Lung (tissue), 12 donors: ENCODE data around the gene LCN15. TPM values are rescaled to one million over a fixed set of nuclear protein-coding genes. Genes with fewer than 3 reads are reported as not detected.
A peak's percentile ranks its signal among the peaks of the same experiment; 100 is the strongest.

Experiments
- ATAC-seq: fragments of 200-7000 bp; cut with Tn5 transposase; one replicate; pipeline ENCODE4 v1.9.1; 2020; ENCODE audit warnings: moderate number of reproducible peaks; ENCODE audit not compliant: insufficient read depth, low FRiP score
- DNase-seq, 3 donors: peaks; one replicate each; pipeline ENCODE4 v3.0.0-alpha.2; 2013 to 2017
- H3K27ac ChIP-seq, 2 donors: one replicate each; pipeline ENCODE4 v1.5.1; 2013; ENCODE audit warnings: mild to moderate bottlenecking in 2 of 2, moderate library complexity in 2 of 2, control low read depth in 1 of 2, inconsistent platforms in 1 of 2, low read depth in 1 of 2, low read length in 1 of 2
- H3K27me3 ChIP-seq, 3 donors: one replicate each; pipeline ENCODE4 v1.5.1; 2013; ENCODE audit warnings: low read length in 2 of 3; ENCODE audit not compliant: control insufficient read depth in 3 of 3, insufficient read depth in 3 of 3
- H3K36me3 ChIP-seq, 4 donors: one replicate each; pipeline ENCODE4 v1.5.1; 2013; ENCODE audit warnings: low read length in 4 of 4, mild to moderate bottlenecking in 1 of 4, moderate library complexity in 1 of 4; ENCODE audit not compliant: control insufficient read depth in 4 of 4, insufficient read depth in 4 of 4
- H3K4me1 ChIP-seq, 5 donors: one replicate each; pipeline ENCODE4 v1.5.1; 2013; ENCODE audit warnings: low read length in 5 of 5, mild to moderate bottlenecking in 2 of 5, moderate library complexity in 1 of 5; ENCODE audit not compliant: control insufficient read depth in 5 of 5, insufficient read depth in 5 of 5
- H3K4me3 ChIP-seq: one replicate; pipeline ENCODE4 v1.5.1; 2013; ENCODE audit warnings: mild to moderate bottlenecking, control low read depth, moderate library complexity
- H3K9ac ChIP-seq, 2 donors: one replicate each; pipeline ENCODE4 v1.5.1; 2013; ENCODE audit warnings: low read length in 2 of 2, control low read depth in 1 of 2; ENCODE audit not compliant: insufficient read depth in 1 of 2
- H3K9me3 ChIP-seq, 4 donors: one replicate each; pipeline ENCODE4 v1.5.1; 2013; ENCODE audit warnings: low read length in 3 of 4, mild to moderate bottlenecking in 1 of 4, moderate library complexity in 1 of 4; ENCODE audit not compliant: control insufficient read depth in 4 of 4, insufficient read depth in 3 of 4
- CTCF ChIP-seq: IDR thresholded peaks from 2 replicates; pipeline ENCODE4 v1.5.1; 2012; ENCODE audit warnings: mild to moderate bottlenecking; ENCODE audit errors: control extremely low read depth, extremely low read depth
- WGBS, 2 donors: extraction: QIAGEN DNeasy Blood & Tissue Kit; methylation state at CpG; one replicate each; pipeline ENCODE4 v1.1.7; 2013; 5-methylcytosine and 5-hydroxymethylcytosine counted together
- polyA plus RNA-seq, 2 donors: library from polyadenylated mRNA; stranded (reverse); fragments of 200-250 nt; gene quantifications; one replicate each; pipeline ENCODE4 v1.2.1, GENCODE V29; 2013
- total RNA-seq, 2 donors: library from RNA; depleted of rRNA in 1 of 2; stranded (reverse); fragments of >200 nt in 1 of 2; gene quantifications; one replicate each; pipeline ENCODE4 v1.2.1, GENCODE V29; 2014 to 2021
- donor health status: control.
- donor health status: control.
- donor health status: Bipolar disorder and iron deficiency.
- donor health status: healthy.
- donor health status: DM: yes; HTN: yes; CAD: no.

LCN15 gene
- total and polyA plus RNA-seq, 4 donors: 0.16 TPM; not detected in 3

DNA sequence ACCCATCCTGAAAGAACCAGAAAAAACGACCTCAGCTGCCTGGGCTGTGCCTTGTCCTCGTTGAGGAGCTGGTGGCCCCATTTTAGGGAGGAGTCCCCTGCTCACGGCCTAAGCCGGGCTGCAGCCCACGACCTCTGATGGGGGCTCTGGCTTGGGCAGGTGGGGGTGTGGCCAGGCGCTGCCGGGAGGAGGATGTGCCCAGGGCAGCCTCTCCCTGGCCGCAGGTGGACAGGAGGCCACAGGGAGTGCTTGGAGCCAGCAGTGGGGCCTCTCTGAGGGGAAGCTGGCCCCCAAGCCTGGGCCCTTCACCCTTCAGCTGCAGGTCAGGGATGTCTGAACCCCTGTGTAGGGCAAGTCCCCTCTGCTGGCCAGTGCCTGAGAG, 49.4 kb downstream of the LCN15 start:
- no peak overlapping the region for H3K9ac ChIP-seq
- 19 to 36% methylated on average over 8 of the region's 8 CpGs for WGBS, 2 donors
- no peaks in the 10 kb centered on the region for H3K9me3 ChIP-seq
- ATAC-seq (no peak), DNase-seq (no peak)
- H3K4me3 ChIP-seq: no peak overlapping the region
- peaks cover 0 to 23% (median 8%) of the 10 kb centered on the region in 5 donors for H3K4me1 ChIP-seq
- H3K36me3 ChIP-seq: no peaks in the 10 kb centered on the region
- no peak for TF ChIP-seq CTCF
- H3K27ac ChIP-seq: peak overlapping the region; percentile 47 to 88
- H3K27me3 ChIP-seq: no peaks in the 10 kb centered on the region

DNA sequence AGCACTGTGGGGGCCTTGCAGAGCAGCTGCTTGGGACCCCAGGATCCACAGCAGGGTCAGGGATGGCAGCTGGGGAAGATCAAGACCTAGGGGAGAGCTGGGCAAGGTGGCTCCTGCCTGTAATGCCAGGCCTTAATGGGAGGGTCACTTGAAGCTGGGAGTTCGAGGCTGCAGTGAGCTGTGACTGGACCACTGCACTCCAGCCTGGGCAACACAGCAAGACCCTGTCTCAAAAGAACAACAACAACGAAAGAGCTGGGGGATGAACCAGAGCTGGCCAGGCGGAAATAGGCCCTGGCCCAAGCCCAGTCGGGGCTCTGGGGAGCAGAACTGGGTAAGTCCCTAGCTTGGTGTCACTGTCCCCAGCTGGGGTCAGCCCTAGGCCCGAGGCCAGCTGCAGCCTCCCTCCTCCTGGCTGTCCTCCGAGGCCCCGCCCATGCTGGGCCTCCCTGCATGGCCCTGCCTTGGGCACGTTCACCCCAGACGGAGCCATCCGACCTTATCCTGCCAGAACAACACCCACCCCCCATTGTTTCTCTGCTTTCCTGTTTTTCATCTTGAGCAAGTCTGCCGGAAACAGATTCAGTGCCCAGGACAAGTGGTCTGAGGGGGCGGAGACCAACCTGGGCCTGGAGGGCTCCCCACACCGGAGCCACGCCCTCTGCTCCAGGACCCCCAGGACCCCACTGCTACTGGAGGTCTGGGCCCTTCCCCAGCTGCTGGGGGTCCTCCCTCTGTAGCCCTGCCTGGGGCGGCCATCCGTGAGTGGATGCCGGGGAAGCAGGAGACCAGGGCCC, 50.0 kb downstream of the LCN15 start:
- no peak overlapping the region for H3K9ac ChIP-seq
- peaks cover 0 to 23% (median 8%) of the 10 kb centered on the region in 5 donors for H3K4me1 ChIP-seq
- H3K27me3 ChIP-seq: no peaks in the 10 kb centered on the region

GRCh38 chr9:136713550-136713949, 50.8 kb downstream of the LCN15 start:
- 27 to 35% methylated on average over 8 of the region's 8 CpGs for WGBS, 2 donors
- Histone ChIP-seq H3K27ac (peak overlapping the region; percentile 71 to 77), H3K36me3 (no peaks in the 10 kb centered on the region), H3K27me3 (no peaks in the 10 kb centered on the region), H3K9me3 (no peaks in the 10 kb centered on the region), H3K4me1 (peaks cover 0 to 23% (median 8%) of the 10 kb centered on the region in 5 donors), H3K4me3 (no peak overlapping the region), H3K9ac (peak overlapping the region in 1 of 2 donors; percentile 11)
- no peak for ATAC-seq
- no peak for TF ChIP-seq CTCF
- no peak for DNase-seq

More for the DNA sequence above, 50.0 kb downstream of the LCN15 start:
- H3K9me3 ChIP-seq: no peaks in the 10 kb centered on the region
- ATAC-seq: peak; percentile 15
- 30 to 42% methylated on average over 17 of the region's 17 CpGs for WGBS, 2 donors
- peak in 1 of 3 donors; percentile 63 for DNase-seq
- H3K27ac ChIP-seq: peak overlapping the region; percentile 71 to 88
- H3K36me3 ChIP-seq: no peaks in the 10 kb centered on the region
- no peak for TF ChIP-seq CTCF
- no peak overlapping the region for H3K4me3 ChIP-seq
